Stimulated activated effector memory CD8-positive, alpha-beta T cell treated with anti-CD3 and anti-CD28 coated beads, Interleukin-12 subunit alpha, Interleukin-12 subunit beta, amount 100 ng/mL, for 72 hours (primary cell): Measurements from ENCODE around the gene ZNF581.

Experiments
- ATAC-seq: fragments of 150-1000 bp; cut with Tn5 transposase; 2 replicates; pipeline ENCODE4 v1.10.0; 2021
- DNase-seq, 2 donors: peaks; one replicate each; pipeline ENCODE4 v3.0.0; 2021 to 2022; ENCODE audit warnings: low spot score in 2 of 2
- H3K27ac Mint-ChIP-seq: one replicate; pipeline ENCODE4 v1.8.0; 2022; ENCODE audit warnings: mild to moderate bottlenecking, mixed read lengths
- H3K36me3 Mint-ChIP-seq: one replicate; pipeline ENCODE4 v1.8.0; 2022; ENCODE audit warnings: mild to moderate bottlenecking, mixed read lengths
- H3K4me1 Mint-ChIP-seq: one replicate; pipeline ENCODE4 v1.8.0; 2022; ENCODE audit warnings: mixed read lengths
- H3K4me3 Mint-ChIP-seq: one replicate; pipeline ENCODE4 v1.8.0; 2022; ENCODE audit warnings: mild to moderate bottlenecking, mixed read lengths
- H3K9me3 Mint-ChIP-seq: one replicate; pipeline ENCODE4 v1.8.0; 2022; ENCODE audit warnings: mixed read lengths

Gene ZNF581

DNA sequence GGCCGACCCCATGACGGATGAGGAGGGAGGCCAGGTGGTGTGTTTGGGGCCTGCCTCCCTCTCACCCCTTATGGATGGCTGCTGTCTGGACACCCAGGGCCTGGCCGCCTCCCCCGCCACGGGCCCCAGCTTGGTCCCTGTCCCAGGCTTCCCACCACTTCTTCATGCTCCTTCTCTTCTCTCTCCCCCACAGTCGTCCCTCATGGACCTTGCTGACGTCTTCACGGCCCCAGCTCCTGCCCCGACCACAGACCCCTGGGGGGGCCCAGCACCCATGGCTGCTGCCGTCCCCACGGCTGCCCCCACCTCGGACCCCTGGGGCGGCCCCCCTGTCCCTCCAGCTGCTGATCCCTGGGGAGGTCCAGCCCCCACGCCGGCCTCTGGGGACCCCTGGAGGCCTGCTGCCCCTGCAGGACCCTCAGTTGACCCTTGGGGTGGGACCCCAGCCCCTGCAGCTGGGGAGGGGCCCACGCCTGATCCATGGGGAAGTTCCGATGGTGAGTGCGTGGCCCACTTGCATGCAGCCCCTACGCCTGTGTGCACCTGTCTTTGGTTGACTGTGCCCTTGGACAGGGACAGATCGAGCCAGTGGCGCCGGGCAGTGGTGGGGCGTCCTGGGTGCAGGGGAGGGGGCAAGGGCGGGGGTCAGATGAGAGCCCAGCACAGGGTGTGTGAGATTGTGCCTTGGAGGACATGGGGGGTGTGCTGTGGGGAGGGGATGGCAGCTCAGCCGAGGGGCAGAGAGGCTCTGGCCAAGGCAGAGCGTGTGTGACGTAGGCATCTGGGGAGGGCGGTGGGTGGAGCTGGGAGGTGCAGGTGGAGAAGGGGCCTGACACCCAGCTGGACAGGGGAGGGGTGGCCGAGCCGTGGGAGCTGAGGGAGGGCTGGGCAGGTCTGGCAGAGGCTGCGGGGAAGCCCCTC lies 48.4 kb downstream of the ZNF581 start:
- peaks cover 77% of the 10 kb centered on the region for H3K36me3 Mint-ChIP-seq
- ATAC-seq: no peak

DNA sequence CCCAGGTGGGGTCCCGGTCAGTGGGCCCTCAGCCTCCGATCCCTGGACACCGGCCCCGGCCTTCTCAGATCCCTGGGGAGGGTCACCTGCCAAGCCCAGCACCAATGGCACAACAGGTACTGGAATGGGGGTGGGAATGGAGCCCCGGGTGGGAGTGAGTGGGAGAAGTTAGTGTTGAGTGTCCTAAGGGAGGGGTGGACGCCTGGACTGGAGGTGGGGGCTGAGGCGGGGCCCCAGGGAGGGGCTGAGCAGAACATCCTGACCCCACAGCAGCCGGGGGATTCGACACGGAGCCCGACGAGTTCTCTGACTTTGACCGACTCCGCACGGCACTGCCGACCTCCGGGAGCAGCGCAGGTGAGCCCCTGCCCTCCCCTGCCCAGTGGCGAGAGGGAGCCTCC lies 49.2 kb downstream of the ZNF581 start:
- ATAC-seq: no peak
- H3K4me3 Mint-ChIP-seq: no peak overlapping the region
- no peak for DNase-seq
- H3K4me1 Mint-ChIP-seq: no peaks in the 10 kb centered on the region
- no peak overlapping the region for H3K27ac Mint-ChIP-seq
- no peaks in the 10 kb centered on the region for H3K9me3 Mint-ChIP-seq
- H3K36me3 Mint-ChIP-seq: peaks cover 74% of the 10 kb centered on the region

More for the DNA sequence above, 48.4 kb downstream of the ZNF581 start:
- no peak for DNase-seq
- Mint-ChIP-seq H3K4me1 (peaks cover 7% of the 10 kb centered on the region), H3K9me3 (no peaks in the 10 kb centered on the region), H3K4me3 (no peak overlapping the region), H3K27ac (no peak overlapping the region)

DNA sequence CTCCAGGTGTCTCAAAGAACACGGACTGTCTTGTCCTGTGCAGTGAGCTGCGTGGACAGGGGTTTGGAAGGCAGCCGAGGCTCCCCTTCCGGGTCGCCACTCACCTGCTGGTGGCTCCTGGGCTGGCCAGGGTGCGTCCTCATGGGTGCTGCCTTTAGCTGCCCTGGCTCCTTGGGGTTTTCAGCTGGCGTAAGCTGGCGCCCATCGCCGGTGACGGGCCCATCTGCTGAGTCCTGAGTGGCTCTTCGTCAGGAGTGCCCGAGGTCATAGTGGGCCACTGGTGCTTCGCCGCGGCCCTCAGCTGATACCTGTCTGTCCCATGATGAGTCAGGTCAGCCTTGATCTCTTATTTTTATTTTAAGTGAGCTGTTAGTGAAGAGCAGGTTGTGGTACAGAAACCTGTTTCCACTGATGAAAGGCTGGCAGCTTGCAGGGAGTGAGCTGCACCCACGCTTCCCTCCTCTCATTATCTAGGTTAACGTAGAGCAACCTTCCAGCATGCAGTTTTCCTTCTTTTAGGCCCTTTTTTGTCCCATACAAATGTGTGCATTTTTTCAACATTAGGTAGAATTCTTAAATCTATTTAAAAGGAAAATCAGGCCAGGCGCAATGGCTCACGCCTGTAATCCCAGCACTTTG lies 50.0 kb downstream of the ZNF581 start:
- no peaks in the 10 kb centered on the region for H3K9me3 Mint-ChIP-seq
- no peak overlapping the region for H3K4me3 Mint-ChIP-seq
- H3K27ac Mint-ChIP-seq: no peak overlapping the region
- peaks cover 72% of the 10 kb centered on the region for H3K36me3 Mint-ChIP-seq
- no peak for ATAC-seq
- no peaks in the 10 kb centered on the region for H3K4me1 Mint-ChIP-seq
- DNase-seq: no peak

DNA sequence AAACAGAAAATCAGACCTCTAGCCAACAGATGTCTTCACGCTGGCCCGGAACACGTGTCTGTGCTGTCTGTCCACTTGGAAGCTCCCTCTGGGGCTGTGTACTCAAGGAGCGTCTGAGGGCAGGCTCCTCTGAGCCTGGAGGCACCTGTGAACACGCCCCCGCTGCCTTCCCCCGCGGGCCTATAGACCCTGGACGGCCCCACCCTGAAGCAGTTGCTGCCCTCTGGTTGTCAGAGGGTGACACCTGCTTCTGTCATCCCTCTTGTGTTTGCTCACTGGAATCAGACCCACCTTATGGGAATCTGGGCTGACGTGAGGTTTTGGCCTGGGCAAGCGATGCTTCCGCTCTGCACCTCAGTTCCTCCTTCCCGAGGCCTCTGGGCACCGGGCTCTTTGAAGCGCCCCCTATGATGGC lies 50.8 kb downstream of the ZNF581 start:
- ATAC-seq: no peak
- H3K27ac Mint-ChIP-seq: no peak overlapping the region
- H3K36me3 Mint-ChIP-seq: peaks cover 77% of the 10 kb centered on the region
- H3K4me1 Mint-ChIP-seq: no peaks in the 10 kb centered on the region
- no peak for DNase-seq
- no peaks in the 10 kb centered on the region for H3K9me3 Mint-ChIP-seq
- no peak overlapping the region for H3K4me3 Mint-ChIP-seq

DNA sequence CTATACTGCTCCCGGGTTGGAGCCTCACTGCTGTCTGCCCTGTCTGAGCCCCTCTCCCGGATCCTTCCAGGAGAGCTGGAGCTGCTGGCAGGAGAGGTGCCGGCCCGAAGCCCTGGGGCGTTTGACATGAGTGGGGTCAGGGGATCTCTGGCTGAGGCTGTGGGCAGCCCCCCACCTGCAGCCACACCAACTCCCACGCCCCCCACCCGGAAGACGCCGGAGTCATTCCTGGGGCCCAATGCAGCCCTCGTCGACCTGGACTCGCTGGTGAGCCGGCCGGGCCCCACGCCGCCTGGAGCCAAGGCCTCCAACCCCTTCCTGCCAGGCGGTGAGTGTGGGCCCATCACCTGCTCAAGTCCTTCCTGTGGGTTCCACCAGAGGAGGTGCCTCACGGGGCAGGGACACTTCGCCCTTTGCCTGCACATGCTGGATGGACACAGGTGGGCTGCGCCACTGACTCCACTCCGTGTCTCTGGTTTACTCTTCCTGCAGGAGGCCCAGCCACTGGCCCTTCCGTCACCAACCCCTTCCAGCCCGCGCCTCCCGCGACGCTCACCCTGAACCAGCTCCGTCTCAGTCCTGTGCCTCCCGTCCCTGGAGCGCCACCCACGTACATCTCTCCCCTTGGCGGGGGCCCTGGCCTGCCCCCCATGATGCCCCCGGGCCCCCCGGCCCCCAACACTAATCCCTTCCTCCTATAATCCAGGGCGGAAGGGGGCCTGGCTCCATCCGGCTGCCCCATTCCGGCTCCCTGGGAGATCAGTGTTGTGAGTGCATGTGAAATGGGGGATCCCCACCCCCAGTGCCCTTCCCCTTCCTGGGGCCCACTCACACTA lies 51.4 kb downstream of the ZNF581 start:
- DNase-seq (no peak), ATAC-seq (no peak)
- no peak overlapping the region for H3K27ac Mint-ChIP-seq
- H3K36me3 Mint-ChIP-seq: peaks cover 77% of the 10 kb centered on the region
- no peaks in the 10 kb centered on the region for H3K9me3 Mint-ChIP-seq
- H3K4me3 Mint-ChIP-seq: no peak overlapping the region
- no peaks in the 10 kb centered on the region for H3K4me1 Mint-ChIP-seq
